Measurements from ENCODE around the gene CAD.
A peak's percentile ranks its signal among the peaks of the same experiment; 100 is the strongest.

Gene CAD

GRCh38 chr2:27231921-27232320 is 14.8 kb downstream of the CAD start:
- no peak for DNase-seq

- no peak for DNase-seq
Observed at GRCh38 chr2:27233341-27233740, 16.2 kb downstream of the CAD start.

GRCh38 chr2:27236136-27236535 is 19.0 kb downstream of the CAD start:
- DNase-seq: no peak

- DNase-seq: no peak
Observed at GRCh38 chr2:27236626-27237025, 19.5 kb downstream of the CAD start.

GRCh38 chr2:27237341-27237945 is 20.3 kb downstream of the CAD start:
- DNase-seq: no peak

GRCh38 chr2:27238976-27239375 is 21.8 kb downstream of the CAD start:
- DNase-seq: no peak

- no peak for DNase-seq
Observed at GRCh38 chr2:27240406-27240805, 23.2 kb downstream of the CAD start.

GRCh38 chr2:27241761-27242613 is 24.8 kb downstream of the CAD start:
- DNase-seq: no peak

GRCh38 chr2:27242614-27242951 is 25.4 kb downstream of the CAD start:
- DNase-seq: no peak

GRCh38 chr2:27243391-27244130 is 26.4 kb downstream of the CAD start:
- no peak for DNase-seq

GRCh38 chr2:27245116-27245515 is 27.9 kb downstream of the CAD start:
- no peak for DNase-seq

GRCh38 chr2:27245626-27246025 is 28.5 kb downstream of the CAD start:
- DNase-seq: no peak

GRCh38 chr2:27247893-27248292 is 30.7 kb downstream of the CAD start:
- no peak for DNase-seq

GRCh38 chr2:27249159-27249890 is 32.2 kb downstream of the CAD start:
- no peak for DNase-seq

GRCh38 chr2:27249891-27250651 is 32.9 kb downstream of the CAD start:
- DNase-seq: peak; percentile 57

- no peak for DNase-seq
Observed at GRCh38 chr2:27250652-27251379, 33.6 kb downstream of the CAD start.

- DNase-seq: no peak
Observed at GRCh38 chr2:27251766-27252165, 34.6 kb downstream of the CAD start.

GRCh38 chr2:27255187-27255586 is 38.0 kb downstream of the CAD start:
- DNase-seq: no peak

- no peak for DNase-seq
Observed at GRCh38 chr2:27255660-27256059, 38.5 kb downstream of the CAD start.

- no peak for DNase-seq
Observed at GRCh38 chr2:27256855-27257454, 39.8 kb downstream of the CAD start.

- DNase-seq: no peak
Observed at GRCh38 chr2:27258051-27258450, 40.9 kb downstream of the CAD start.
